Measurements from ENCODE around the gene ABCA3.

Gene ABCA3

GRCh38 chr16:2280461-2280860, 60.1 kb downstream of the ABCA3 start:
- TF ChIP-seq CTCF (IDR thresholded peaks at IDR 0.05): no peak

DNA sequence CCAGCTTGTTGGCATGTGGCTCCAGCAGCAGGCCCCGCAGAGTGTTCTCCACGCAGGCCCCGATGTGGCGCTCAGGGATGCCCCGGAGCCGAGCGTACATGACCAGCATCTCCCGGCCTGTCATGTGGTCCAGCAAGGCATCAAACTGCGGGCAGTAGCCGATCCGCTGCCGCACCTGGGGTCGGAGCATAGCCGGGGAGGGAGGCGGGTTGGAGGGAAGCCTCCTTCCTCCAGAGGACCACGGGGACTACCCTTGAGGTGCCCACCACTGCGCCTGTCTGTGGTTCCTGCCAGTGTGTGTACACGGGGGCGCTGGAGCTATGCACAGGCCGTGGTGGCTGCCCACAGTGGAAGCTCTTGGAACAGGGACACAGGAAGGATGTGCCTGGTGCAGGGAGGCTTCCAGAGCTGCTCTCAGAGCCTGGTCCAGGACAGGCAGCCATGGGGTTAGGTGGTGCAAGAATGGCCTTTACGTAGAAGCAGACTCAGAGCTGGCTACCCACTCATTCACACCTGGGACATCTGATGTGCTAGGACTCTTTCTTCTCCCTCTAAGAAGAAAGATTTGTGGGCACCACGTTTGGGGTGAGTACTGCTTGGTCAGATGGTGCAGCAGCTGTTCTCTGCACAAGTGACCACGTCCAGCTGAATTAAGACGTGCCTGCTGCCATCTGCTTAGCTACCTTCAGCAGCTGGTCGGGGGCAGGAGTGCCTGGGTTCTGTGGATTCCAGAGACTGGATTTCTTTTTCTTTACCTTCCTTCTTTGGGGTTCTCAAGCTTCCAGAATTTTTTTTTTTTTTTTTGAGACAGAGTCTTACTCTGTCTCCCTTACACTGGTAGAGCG, 61.4 kb downstream of the ABCA3 start:
- TF ChIP-seq CTCF (IDR thresholded peaks at IDR 0.05): no peak

DNA sequence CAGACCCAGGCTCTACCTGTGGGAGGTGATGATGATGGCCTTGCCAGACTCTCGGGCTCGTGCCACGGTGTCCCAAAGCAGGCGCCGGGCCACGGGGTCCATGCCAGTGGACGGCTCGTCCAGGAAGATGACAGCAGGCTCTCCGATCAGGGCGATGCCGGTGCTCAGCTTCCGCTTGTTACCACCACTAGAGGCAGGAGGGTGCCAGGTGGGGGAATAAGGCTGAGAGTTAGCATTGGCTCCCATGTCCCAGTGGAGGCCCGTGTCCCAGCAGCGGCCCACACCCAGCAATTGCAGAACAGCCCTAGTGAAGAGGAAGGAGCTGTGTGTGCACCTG, 62.3 kb downstream of the ABCA3 start:
- no peak for TF ChIP-seq CTCF (IDR thresholded peaks at IDR 0.05)

DNA sequence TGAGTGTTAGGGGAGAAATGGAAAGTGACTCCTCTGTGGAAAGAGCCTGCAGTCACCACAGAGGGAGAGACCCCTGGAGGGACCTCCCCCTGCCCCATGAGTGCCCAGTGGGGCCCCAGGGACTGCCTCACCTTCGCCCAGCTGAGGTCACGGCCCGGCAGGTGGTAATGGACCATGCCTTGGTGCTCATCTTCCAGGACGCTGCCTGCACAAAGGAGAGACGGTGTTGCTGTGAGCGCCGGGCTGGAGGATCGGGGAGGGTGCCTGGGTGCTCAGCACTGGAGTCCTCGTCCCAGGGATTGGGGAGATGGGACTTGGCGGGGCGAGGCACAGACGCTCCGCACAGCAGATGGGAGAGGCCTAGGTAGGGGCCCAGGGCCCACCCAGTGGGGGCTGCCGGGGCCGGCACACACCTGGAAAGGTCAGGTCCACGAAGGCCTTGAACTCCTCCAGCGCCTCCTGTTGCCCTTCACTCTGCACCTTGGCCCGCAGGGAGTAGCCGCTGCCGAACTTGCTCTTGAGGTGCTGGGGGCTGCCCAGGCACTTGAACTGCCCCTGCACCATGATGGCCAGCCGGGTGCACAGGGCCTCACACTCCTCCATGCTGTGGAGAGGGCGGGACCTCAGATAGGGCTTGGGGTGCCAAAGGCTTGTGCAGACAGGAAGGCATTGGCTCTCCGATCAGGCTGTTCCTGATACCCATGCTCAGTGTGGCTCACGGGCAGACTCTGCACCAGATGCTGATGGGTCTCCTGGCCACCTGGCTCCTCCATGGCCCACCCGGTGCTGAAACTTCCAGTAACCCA, 62.9 kb downstream of the ABCA3 start:
- no peak for TF ChIP-seq CTCF (IDR thresholded peaks at IDR 0.05)

DNA sequence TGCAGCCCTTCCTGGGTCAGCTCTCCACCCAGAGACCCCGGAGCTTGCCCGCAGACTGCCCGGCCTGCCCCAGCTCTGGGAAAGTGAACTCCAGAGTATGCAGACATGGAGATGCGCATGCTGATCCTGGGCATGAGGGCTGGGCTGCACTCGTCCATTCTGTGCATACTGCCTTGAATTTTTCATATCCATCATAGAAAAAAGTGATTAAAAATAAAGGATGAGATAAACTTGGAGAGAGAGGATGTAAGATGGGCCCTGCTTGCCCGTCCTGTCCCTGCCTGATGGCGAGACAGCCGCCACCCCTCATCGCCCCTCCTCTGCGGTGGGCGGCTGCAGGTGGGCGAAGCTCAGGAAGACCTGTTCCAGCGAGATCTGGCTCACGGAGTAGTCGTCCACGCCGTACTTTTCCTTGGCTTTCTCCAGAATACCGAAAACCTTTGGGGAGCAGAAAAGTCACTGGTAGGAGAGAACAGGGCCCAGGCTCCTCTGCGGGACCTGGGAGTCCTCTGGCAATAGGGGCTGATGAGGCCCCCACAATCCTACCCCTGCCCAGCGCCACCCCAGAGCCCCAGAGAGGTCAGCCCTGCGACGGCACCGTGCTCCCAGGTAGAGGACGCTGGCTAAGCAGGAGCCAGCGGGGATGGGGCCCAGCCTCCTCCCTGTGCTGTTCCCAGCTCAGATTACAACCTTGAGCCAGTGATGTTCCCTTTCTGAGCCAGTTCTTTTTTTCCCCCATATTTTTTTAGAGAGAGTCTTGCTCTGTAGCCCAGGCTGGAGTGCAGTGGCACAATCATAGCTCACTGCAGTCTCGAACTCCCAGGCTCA, 63.9 kb downstream of the ABCA3 start:
- no peak for TF ChIP-seq CTCF (IDR thresholded peaks at IDR 0.05)

DNA sequence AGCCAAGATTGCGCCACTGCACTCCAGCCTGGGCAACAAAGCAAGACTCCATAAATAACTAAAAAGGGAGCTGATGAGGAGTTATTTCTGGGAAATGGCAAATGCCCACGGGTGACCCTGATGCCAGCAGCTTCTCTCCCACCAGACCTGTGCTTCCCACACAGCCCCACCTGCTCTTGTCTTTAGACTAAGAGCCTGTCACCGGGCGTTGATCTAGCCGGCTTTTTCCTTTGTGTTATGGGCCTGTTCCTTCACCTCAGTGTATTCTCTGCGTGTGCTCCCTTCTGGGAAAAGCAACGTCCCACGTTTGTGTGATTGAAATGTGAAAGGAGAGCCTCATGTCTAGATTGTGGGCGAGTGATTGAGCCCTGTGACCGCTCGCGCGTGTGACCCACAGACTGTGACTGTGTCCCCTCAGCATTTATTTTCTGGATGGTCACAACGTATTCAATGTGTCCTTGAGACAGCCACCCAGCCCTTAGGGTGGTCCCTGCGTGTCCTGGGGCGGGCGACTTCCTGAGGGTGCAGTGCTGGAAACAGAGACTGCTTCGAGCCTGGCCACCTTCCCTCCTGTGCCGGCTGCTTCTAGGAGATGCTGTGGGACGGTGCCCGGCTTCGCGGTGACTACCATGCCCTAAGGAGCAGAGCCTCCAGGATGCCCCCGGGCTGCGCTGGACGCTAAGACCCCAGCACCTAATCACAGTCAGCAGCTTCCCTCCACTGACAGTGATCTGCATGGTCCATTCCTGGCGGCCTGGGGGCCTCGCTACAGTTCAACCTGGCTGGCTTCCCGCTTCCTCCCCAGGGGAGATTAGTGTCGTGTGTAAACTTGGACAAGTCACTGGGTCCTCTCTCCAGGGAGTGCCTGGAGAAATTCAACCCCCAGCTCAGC, 64.8 kb downstream of the ABCA3 start:
- no peak for TF ChIP-seq CTCF (IDR thresholded peaks at IDR 0.05)
